Measurements from ENCODE around the gene TRAF1. TPM values are rescaled to one million over a fixed set of nuclear protein-coding genes. Genes with fewer than 3 reads are reported as not detected.

The TRAF1 gene
- total and polyA plus RNA-seq, 7 donors: 0.55 to 2.0 (median 0.95) TPM

DNA sequence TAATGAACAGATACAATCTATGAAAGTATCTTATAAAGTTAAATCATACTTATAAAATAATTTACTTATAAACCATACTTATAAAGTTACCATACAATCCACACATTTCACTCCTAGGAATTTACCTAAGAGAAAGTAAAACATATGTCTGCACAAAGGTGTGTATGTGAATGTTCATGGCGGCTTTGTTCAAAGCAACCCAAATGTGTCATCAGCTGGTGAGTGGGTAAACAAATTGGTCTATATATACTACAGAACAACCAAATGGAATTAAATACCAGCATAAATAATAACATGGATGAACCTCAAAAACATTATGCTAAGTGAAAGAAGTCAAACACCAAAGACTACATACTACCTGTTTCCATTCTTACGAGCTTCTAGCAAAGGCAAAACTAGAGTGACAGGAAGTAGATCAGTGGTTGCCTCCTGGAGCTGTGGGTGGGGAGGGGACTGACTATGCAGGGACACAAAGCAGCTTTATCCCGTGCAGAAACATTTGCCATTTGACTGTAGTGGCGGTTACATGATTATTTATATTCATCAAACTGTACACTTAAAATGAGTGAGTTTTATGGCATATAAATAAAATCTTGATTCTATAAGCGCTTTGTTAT, 10.6 kb downstream of the TRAF1 start:
- no peak overlapping the region for H3K27ac ChIP-seq

GRCh38 chr9:120914953-120915352, 11.6 kb downstream of the TRAF1 start:
- Histone ChIP-seq H3K9me3 (no peaks in the 10 kb centered on the region), H3K4me1 (no peaks in the 10 kb centered on the region), H3K27ac (no peak overlapping the region), H3K27me3 (ENCODE audit: insufficient read depth in 3 of 3, low read length in 2 of 3) (no peaks in the 10 kb centered on the region), H3K4me3 (no peak overlapping the region), H3K36me3 (ENCODE audit: insufficient read depth in 1 of 2, low read depth in 1 of 2) (peaks cover 0 to 8% of the 10 kb centered on the region in 2 donors)
- 94 to 96% (median 95%) methylated on average over 6 of the region's 6 CpGs for WGBS, 3 donors
- intact Hi-C loops (cut with DNase I): no loop called here
- TF ChIP-seq, protein P1, sequence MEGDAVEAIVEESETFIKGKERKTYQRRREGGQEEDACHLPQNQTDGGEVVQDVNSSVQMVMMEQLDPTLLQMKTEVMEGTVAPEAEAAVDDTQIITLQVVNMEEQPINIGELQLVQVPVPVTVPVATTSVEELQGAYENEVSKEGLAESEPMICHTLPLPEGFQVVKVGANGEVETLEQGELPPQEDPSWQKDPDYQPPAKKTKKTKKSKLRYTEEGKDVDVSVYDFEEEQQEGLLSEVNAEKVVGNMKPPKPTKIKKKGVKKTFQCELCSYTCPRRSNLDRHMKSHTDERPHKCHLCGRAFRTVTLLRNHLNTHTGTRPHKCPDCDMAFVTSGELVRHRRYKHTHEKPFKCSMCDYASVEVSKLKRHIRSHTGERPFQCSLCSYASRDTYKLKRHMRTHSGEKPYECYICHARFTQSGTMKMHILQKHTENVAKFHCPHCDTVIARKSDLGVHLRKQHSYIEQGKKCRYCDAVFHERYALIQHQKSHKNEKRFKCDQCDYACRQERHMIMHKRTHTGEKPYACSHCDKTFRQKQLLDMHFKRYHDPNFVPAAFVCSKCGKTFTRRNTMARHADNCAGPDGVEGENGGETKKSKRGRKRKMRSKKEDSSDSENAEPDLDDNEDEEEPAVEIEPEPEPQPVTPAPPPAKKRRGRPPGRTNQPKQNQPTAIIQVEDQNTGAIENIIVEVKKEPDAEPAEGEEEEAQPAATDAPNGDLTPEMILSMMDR (IDR thresholded peaks at IDR 0.05): no peak
- ATAC-seq (no peak), DNase-seq (no peak)

More for the DNA sequence above, 10.6 kb downstream of the TRAF1 start:
- peaks cover 0 to 7% of the 10 kb centered on the region in 2 donors for H3K36me3 ChIP-seq (ENCODE audit: insufficient read depth in 1 of 2, low read depth in 1 of 2)
- no peaks in the 10 kb centered on the region for H3K9me3 ChIP-seq
- TF ChIP-seq, protein P1 (IDR thresholded peaks at IDR 0.05): no peak
- intact Hi-C loops (cut with DNase I): no loop called here
- ATAC-seq (no peak), DNase-seq (no peak)
- WGBS, 3 donors: 67 to 75% (median 70%) methylated on average over 5 of the region's 5 CpGs
- peaks cover 2% of the 10 kb centered on the region for H3K4me1 ChIP-seq
- no peak overlapping the region for H3K4me3 ChIP-seq
- no peaks in the 10 kb centered on the region for H3K27me3 ChIP-seq (ENCODE audit: insufficient read depth in 3 of 3, low read length in 2 of 3)

GRCh38 chr9:120914396-120914795, 12.2 kb downstream of the TRAF1 start:
- intact Hi-C loops (cut with DNase I): no loop called here
- Histone ChIP-seq H3K27ac (no peak overlapping the region), H3K4me3 (no peak overlapping the region)

DNA sequence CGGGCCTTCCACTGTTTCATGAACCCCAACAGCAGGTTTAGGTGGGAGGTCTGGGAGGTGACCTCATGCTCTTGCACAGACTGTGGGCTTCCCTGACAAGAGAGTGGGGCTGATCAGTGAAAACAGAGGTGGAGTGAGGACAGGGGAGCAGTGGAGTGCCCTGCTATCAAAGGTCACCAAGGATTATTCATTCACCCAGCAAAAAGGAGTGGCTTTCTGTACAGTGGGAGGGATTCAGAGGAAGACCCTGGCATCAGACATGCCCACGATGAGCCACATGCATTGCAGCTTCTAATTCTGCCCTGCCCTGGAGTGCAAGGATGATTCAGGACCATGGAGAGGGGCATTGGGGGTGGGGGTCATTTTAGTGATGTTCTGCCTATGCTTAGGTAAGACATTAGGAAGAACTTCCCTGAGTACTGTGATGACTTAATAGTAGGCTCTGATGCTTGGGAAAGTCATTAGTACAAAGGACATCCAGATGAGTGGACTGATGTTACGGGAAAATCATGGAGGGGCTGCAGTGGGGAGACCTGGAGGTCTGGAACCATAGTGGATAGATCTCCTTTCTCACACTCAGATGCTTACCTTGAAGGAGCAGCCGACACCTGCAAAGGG, 12.8 kb downstream of the TRAF1 start:
- DNase-seq: no peak
- intact Hi-C loops (cut with DNase I): no loop called here
- TF ChIP-seq, protein P1 (IDR thresholded peaks at IDR 0.05): no peak
- H3K36me3 ChIP-seq (ENCODE audit: insufficient read depth in 1 of 2, low read depth in 1 of 2): peaks cover 0 to 8% of the 10 kb centered on the region in 2 donors
- ATAC-seq: no peak
- no peak overlapping the region for H3K4me3 ChIP-seq
- H3K4me1 ChIP-seq: no peaks in the 10 kb centered on the region
- no peak overlapping the region for H3K27ac ChIP-seq
- no peaks in the 10 kb centered on the region for H3K27me3 ChIP-seq (ENCODE audit: insufficient read depth in 3 of 3, low read length in 2 of 3)
- no peaks in the 10 kb centered on the region for H3K9me3 ChIP-seq
- WGBS, 3 donors: 88 to 92% (median 88%) methylated on average over 4 of the region's 4 CpGs

More at GRCh38 chr9:120914396-120914795, 12.2 kb downstream of the TRAF1 start:
- Histone ChIP-seq H3K27me3 (ENCODE audit: insufficient read depth in 3 of 3, low read length in 2 of 3) (no peaks in the 10 kb centered on the region), H3K9me3 (no peaks in the 10 kb centered on the region), H3K4me1 (no peaks in the 10 kb centered on the region), H3K36me3 (ENCODE audit: insufficient read depth in 1 of 2, low read depth in 1 of 2) (peaks cover 0 to 8% of the 10 kb centered on the region in 2 donors)
- no peak for ATAC-seq
- WGBS, 3 donors: 49 to 61% (median 56%) methylated on average over 3 of the region's 3 CpGs
- no peak for DNase-seq
- TF ChIP-seq, protein P1 (IDR thresholded peaks at IDR 0.05): no peak

Measured in psoas muscle (tissue), 8 donors.